NOMO-1 (cell line): ENCODE results near the gene STK31.
"Not testable (repeated sequence)": the region's sequence is repeated elsewhere in the genome, so short reads cannot be mapped to it uniquely, and the experiment has no call there.

ENCODE experiments used
- DNase-seq, 2 experiments: peaks; one replicate each; lab custom pipeline; 2025; ENCODE audit not compliant: unreplicated experiment in 2 of 2; lab: John Stamatoyannopoulos, UW

STK31 gene

DNA sequence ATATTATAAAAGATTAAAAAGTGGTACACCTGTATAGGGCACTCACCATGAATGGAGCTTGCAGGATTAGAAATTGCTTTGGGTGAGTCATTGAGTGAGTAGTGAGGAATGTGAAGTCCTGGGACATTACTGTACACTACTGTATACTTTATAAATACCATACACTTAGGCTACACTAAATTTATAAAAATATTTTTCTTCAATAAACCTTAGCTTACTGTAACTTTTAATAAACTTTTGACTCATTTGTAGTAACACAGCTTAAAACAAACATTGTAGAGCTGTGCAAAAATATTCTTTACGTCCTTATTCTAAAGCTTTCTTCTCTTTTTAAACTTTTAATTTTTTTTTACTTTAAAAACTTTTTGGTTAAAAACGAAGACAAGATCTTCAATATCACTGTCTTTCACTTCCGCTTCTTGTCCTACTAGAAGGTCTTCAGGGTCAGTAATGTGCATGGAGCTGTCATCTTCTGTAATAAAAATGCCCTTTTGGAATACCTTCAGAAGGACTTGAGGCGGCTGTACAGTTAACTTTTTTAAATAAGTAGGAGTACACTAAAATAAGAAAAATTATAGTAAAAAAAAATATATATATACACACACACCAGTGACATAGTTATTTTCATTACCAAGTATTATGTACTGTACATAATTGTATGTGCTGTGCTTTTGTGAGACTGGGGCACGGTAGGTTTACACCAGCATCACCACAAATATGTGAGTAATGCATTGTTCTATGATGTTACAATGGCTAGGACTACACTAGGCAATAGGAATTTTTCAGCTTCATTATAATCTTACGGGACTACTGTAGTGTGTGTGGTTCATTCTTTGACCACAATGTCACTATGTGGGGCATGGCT is 3.5 kb downstream of the STK31 start:
- peak in 1 of 2 experiments; percentile 23 for DNase-seq

DNA sequence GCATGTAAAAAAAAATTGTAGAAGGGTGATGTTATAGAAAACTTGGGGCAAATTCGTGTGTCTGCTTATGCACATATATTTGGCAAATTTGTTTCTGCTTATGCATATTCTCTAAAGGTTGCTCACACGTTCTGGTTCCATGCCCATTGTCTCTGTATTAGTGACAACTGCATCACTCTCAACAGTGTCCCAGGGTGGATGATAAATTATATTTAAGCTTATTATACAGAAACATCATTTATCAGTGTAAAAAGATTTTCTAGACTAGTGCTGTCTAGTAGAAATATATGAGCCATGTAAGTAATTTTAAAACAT is 4.1 kb downstream of the STK31 start:
- no peak for DNase-seq

GRCh38 chr7:23714579-23714978 is 4.6 kb downstream of the STK31 start:
- DNase-seq = no peak

DNA sequence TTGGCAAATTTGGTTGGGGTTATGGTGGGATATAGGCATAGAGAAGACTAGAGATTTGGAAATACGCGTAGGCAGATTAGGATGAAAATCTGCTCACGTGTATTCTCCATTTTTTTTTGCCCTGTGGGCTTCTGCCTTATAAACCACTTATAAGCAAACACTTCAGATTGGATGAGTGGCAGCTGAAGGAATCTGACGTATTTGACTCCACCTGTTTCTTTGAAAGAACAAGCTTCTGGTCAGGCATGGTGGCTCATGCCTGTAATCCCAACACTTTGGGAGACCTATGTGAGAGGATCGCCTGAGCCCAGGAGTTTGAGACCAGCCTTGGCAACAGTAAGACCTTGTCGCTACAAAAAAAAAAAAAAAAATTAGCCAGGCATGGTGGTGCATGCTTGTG is 5.1 kb downstream of the STK31 start:
- no peak for DNase-seq

- no peak for DNase-seq
Observed at GRCh38 chr7:23717788-23718187, 7.8 kb downstream of the STK31 start.

- no peak for DNase-seq
Observed at GRCh38 chr7:23721456-23721855, 11.4 kb downstream of the STK31 start.

DNA sequence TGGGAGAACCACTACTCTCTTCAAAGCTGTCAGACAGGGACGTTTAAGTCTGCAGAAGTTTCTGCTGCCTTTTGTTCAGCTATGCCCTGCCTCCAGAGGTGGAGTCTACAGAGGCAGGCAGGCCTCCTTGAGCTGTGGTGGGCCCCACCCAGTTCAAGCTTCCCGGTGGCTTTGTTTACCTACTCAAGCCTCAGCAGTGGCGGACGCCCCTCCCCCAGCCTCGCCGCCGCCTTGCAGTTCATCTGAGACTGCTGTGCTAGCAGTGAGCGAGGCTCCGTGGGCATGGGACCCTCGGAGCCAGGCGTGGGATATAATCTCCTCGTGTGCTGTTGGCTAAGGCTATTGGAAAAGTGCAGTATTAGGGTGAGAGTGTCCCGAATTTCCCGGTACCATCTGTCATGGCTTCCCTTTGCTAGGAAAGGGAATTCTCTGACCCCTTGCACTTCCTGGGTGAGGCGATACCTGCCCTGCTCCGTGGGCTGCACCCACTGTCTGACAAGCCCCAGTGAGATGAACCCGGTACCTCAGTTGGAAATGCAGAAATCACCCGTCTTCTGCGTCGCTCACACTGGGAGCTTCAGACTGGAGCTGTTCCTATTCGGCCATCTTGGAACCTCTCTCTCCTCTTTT is 12.7 kb downstream of the STK31 start:
- not testable (repeated sequence) for DNase-seq

DNA sequence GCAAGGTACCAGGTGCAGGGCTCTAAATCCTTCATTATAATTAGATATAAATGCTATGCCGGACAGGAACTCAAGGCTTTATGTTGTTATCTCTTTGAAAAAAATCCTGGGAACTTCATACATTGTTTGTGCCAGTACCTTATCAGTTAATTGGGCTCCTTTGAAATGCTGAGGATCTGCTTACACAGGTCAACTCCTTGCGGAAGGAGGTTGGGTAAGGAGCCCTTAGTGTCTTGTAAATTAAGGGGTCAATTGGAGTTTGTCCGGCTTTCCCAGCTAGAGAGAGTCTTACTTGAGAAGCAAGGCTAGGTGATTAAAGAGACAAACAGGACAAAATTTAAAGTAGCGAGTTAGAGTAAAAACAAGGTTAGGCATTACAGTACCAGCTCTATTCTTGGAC is 14.1 kb downstream of the STK31 start:
- not testable (repeated sequence) for DNase-seq

GRCh38 chr7:23742051-23742450 is 32.0 kb downstream of the STK31 start:
- no peak for DNase-seq

- no peak for DNase-seq
Observed at GRCh38 chr7:23743226-23743625, 33.2 kb downstream of the STK31 start.

GRCh38 chr7:23746629-23747028 is 36.6 kb downstream of the STK31 start:
- no peak for DNase-seq

- DNase-seq = no peak
Observed at GRCh38 chr7:23751852-23752251, 41.8 kb downstream of the STK31 start.

- not testable (repeated sequence) for DNase-seq
Observed at GRCh38 chr7:23758839-23759238, 48.8 kb downstream of the STK31 start.

- no peak for DNase-seq
Observed at GRCh38 chr7:23759671-23760391, 49.8 kb downstream of the STK31 start.

DNA sequence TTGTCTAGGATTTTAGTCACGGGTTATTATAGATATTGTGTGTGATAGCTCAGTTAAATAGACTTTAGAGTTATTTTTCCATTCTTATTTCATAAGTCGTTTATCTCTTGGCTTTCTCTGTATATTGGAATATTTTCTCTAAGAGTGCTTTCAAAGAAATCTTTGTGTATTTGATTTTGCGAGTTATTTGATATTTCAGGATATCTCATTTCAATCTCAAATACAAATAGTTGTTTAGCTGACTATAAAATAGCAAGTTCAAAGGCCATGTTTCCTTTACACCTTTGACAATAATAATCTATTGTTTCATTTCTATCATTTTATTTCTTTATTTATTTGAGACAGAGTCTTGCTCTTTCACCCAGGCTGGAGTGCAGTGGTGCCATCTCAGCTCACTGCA is 55.9 kb downstream of the STK31 start:
- DNase-seq = no peak

DNA sequence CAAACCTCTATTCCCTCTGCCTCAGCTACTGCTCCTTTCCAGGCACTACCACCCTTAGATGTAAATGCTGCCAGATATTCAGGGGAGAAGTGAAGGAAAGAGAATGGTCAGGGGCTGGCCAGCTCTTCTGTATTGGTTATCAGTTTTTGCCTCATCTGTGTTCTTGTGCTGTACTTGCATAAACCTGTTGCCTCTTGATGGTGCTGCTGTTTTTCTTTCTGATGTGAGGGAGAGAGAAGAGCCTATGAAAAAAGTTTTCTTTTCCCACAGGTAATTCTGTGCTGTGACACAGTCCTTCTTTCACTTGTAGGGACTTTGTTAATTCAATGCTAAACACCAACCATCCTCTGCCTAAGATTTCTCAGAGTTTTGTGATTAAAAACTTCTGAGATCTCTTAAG is 57.5 kb downstream of the STK31 start:
- DNase-seq = no peak

DNA sequence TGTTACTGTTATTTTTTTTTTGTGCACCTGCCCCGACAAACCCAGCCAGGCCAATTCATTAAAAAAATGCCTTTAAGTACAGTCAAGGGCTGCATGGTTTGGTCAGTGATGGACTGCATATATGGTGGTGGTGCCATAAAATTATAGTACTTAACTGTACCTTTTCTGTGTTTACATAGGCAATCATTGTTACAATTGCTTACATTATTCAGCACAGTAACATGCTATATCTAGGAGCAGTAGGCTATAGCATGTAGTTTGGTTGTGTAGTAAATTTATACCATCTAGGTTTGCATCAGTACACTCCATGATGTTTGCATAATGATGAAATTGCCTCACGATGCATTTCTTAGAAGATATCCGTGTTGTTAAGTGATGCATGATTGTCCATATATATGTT is 58.0 kb downstream of the STK31 start:
- no peak for DNase-seq

DNA sequence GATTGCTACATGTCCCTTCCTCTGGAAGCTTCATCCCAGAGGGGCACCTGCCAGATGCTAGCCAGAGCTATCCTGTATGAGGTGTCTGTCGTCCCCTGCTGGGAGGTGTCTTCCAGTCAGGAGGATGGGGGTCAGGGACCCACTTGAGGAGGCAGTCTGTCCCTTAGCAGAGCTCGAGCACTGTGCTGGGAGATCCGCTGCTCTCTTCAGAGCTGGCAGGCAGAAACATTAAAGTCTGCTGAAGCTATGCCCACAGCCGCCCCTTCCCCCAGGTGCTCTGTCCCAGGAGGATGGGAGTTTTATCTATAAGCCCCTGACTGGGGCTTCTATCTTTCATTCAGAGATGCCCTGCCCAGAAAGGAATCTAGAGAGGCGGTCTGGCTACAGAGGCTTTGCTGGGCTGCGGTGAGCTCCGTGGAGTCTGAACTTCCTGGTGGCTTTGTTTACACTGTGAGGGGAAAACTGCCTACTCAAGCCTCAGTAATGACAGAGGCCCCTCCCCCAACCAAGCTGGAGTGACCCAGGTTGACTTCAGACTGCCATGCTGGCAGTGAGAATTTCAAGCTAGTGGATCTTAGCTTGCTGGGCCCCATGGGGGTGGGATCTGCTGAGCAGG is 69.3 kb downstream of the STK31 start:
- not testable (repeated sequence) for DNase-seq

DNA sequence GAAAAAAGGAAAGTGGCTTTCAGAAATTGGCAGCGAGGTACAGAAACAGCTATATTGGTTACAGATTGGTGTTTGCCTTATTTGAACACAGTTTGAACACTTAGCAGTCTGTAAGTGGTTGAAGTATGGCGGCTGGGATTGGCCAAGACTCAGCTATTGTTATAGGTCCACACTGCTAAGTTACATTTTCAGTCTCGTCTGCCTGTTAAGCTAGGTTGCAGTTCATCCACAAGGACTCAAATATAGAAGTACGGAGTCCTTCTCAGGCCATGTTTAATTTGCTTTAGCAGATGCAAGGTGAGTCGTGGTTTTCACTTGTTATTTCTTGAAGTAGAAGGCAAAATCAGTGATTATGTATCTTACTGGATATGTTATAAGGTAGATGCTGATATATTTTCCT is 73.1 kb downstream of the STK31 start:
- DNase-seq = no peak

DNA sequence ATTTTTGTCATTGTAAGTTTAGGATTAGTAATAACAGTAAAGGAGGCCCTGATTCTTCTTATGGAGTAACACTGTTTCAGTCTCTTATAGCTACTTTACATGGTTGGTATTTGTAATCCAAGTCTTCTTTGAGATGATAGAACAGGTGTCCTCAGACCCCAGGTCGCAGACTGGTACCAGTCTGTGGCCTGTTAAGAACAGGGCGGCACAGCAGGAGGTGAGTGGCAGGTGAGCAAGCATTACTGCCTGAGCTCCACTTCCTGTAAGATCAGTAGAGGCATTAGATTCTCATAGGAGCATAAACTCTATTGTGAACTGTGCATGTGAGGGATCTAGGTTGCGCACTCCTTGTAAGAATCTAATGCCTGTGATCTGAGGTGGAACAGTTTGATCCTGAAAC is 77.3 kb downstream of the STK31 start:
- no peak for DNase-seq

DNA sequence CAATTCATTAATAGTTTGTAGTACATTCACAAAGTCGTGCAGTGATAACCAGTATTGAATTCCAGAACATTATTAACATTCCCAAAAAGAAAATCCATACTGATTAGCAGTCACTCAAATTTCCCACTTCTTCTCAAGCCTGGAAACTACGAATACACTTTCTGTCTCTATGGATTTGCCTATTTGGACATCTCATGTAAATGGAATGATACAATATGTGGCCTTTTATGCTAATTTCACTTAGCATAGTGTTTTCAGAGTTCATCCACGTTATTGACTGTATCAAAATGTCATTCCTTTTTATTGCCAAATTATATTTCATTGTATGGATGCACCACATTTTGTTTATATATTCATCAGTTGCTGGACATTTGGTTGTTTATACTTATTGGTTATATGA is 78.8 kb downstream of the STK31 start:
- DNase-seq = no peak
